GM19023 (cell line): ENCODE results near the gene TMEM72.
A peak's percentile ranks its signal among the peaks of the same experiment; 100 is the strongest.
"Not testable (repeated sequence)": the region's sequence is repeated elsewhere in the genome, so short reads cannot be mapped to it uniquely, and the experiment has no call there.

ENCODE experiments used
- ATAC-seq: cut with Tn5 transposase; IDR thresholded peaks from one replicate; pipeline ENCODE4 v1.9.1; 2021; ENCODE audit warnings: mild to moderate bottlenecking, moderate library complexity; ENCODE audit not compliant: unreplicated experiment

TMEM72 gene

DNA sequence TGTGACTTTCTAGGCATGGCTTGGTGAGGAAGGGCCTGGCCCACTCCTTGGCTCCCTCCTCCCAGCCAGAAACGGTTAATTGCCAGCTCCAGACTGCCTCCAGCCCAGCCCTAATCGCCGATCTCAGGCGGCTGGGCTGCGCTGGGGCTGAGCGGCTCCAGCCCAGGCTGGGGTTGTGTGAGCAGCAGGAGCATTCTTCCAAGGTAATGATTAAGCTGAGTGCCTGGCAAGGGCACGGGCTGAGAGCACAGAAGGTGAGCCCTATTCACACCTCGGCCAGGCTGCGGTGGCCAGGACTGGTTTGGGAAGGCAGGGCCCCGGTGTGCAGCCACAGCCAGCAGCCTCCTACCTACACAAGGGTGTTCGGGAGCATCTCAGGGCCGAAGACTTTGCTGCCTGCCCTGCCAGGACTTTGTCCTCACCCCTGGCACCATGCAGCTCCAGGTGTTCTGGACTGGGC, at the start of gene TMEM72:
TMEM72 (plus strand) TSS at position 257 of the 460 bp plus-strand sequence; CDS start at position 433, 176 bp downstream.
- no peak for ATAC-seq

GRCh38 chr10:44862006-44862751, 49.0 kb upstream of the TMEM72 start:
- ATAC-seq: no peak

- no peak for ATAC-seq
These were observed 48.2 kb upstream of the TMEM72 start for GRCh38 chr10:44862924-44863323.

GRCh38 chr10:44863344-44864047, 47.6 kb upstream of the TMEM72 start:
- no peak for ATAC-seq

GRCh38 chr10:44864051-44864450, 47.1 kb upstream of the TMEM72 start:
- ATAC-seq: no peak

DNA sequence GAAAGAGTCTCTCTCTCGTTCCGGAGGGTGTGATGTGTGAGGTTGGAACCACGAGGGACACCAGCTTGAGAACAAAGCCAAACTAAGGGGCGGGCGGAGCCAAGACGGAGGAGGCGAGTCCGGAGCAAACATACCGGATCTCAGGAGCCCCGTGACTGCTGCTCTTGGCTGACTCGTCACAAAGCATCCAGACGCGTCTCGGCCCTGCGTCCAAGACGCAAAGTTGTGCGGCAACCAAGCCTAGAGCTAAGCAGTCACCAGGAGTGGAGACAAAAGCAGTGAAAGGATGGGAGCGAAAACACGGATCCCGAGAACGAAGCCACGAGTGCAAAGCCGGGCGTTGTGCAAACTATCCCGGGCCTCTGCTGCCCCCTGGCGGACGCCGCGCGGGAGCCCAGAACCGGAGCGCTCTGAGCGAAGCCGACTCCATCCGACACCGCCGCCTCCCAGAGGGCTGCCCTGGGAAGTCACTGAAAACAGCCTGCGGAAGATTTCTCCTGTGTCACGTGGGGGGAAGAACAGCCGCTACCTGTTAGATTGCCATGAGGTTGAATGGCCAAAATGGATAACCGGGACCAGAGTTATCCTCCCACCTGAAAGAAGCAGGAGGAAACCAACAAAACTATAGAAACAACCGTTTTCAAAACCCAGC, 46.4 kb upstream of the TMEM72 start:
- peak; percentile 82 for ATAC-seq

DNA sequence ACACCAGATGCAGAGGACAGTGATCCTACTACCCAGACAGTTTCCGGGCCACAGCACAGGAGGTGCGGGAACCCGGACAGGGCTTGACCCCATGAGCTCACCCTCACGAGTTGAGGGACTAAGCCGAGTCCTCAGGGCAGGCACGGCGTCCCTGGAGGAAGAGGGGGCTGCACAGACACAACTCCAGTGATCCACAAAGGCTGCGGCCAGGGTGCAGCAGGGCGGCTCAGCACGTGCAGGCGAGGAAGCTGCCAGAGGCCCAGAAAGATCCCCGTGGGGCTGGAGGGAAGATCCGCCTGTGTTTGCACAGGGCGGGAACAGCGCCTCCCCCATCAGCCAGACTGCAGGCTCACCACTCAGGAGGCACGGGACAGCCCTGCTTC, 45.9 kb upstream of the TMEM72 start:
- no peak for ATAC-seq

GRCh38 chr10:44866367-44866766, 44.8 kb upstream of the TMEM72 start:
- ATAC-seq: not testable (repeated sequence)

DNA sequence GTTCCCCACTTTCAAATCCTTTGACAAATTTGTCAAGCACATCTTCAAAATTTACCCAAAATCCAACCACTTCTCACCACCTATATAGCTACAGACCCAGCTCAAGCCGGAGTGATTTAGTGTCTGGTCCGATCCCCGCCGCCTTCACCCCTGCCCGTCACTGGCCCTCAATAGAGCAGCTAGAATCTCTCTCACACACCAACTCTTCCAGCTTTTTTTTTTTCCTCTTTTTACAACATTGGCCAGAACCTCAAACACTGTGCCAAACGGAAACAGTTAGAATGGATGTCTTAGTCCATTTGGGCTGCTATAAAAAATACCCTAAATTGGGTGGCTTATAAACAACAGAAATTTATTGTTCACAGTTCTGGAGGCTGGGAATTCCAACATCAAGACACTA, 41.1 kb upstream of the TMEM72 start:
- no peak for ATAC-seq

- ATAC-seq: no peak
These were observed 38.0 kb upstream of the TMEM72 start for GRCh38 chr10:44873160-44873559.

DNA sequence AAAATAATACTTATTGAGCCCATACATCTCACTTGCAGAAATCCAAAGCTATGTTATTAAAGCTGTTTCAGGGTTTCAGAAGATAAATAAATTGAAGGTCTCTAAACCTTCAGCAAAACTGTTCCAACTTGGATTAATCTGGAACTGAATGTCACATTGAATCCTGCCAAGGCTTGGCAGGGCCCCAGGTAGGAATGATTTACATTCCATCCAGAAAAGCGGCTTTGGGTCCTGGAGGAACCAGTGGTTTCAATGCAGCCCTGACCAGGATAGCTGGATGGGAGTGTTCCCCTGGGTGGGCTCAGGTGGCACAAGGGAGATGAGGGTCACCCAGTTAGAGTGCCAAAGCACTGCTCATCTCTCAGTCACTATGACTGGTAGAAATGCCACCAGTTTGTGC, 37.0 kb upstream of the TMEM72 start:
- no peak for ATAC-seq

DNA sequence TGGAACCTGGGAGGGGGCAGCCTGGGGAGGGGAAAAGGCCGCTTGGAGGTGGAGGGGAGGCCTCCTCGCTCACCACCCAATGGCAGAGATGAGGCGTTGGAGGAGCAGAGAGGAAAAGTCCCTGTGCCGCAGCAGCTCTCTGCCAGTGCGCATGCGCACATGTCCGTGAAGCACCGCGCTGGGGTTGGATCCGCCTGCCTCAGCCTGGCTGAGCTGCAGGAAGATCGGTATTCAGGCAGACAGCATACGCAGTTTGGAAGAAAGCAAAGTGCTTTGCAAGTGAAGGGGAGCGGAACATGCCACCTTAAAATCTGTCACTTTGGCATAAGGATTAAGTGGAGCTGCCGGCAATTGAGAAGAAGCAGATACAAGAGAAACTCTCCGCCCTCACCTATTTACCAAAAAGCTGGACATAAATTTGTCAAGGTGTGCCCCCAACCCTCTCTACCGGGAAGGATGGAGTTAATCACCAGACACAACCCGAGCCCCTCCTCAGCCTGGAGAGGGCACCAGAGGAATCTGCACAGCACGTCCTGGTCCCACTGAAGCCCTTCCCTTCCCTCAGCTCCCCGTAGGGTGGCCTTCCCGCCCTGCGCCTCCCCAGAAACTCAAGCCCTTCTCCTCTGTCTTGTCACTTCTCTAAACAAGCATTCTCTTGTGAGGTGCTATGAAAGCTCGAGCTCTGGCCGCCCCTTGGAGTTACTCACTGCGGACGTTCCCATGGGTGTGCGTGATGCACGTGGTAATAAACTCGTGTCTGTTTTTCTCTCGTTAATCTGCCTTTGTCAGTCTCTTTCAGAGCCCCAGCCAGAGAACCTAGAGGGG, 32.2 kb upstream of the TMEM72 start:
- ATAC-seq: peak; percentile 87

- ATAC-seq: no peak
These were observed 31.6 kb upstream of the TMEM72 start for GRCh38 chr10:44879531-44879899.

- ATAC-seq: no peak
These were observed 30.9 kb upstream of the TMEM72 start for GRCh38 chr10:44880090-44880715.

DNA sequence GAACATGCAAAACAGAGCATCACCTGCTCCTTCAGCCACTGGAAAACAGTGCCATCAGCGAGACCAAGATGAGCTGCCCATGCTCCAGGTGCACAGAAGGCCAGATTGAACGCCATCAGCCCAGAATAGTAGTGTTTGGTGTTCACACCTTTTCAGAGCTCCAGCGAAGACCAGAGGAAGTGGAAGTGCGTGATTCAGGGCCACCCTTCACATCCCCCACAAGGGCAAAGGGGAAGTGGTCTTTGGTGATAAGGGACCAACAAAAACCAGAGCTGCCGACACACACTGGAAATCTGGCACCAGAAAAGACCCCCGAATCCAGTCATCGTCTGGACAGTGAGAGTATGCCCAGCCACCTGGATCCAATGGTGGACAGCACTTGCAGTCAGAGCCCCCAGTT, 29.5 kb upstream of the TMEM72 start:
- no peak for ATAC-seq

DNA sequence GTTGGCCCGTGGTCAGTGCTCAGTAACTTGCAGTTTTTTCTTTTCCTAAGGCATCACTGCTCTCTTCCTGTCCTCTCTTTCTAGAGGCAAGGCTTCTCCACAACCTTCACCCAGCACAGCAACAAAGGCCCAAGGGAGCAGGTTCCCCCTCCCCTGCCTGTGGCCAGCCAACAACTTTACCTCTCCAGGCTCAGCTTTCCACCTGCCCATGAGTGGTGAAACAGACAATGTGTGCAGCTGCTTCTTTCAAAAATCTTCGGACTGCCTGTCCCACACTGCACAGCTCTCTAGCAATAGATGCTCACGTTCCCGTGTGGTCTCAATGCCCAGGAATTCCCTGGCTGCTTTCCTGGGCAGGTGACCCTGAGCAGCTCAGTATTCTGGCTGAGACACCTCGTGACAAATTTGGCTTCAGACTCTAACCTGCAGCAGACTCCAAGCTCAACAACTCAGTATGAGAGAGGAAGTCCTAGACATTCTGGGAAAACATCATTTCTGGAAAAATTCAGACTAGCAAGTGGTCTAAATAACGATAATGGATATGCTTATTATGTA, 28.9 kb upstream of the TMEM72 start:
- no peak for ATAC-seq

- ATAC-seq: no peak
These were observed 27.4 kb upstream of the TMEM72 start for GRCh38 chr10:44883593-44884331.

- ATAC-seq: no peak
These were observed 25.4 kb upstream of the TMEM72 start for GRCh38 chr10:44885710-44886109.

- ATAC-seq: no peak
These were observed 24.2 kb upstream of the TMEM72 start for GRCh38 chr10:44886966-44887365.

DNA sequence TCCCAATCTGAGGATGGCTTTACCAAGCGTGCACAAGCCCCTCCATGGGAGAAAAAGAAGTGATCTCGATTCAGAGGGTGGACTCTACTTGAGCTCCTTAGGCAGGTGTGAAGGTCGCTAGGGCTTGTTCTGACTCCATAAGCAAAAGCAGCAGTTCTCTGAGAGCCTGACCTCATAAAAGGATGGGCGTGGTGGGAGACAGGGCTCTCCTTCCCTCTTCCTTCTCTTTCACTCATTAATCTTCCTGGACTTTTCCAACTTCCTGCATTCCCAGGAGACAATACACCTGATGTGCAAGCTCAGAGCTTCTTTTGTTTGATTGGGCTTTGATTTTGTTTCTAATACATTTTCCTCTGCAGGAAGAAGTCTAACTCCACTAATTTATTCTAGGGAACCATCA, 22.3 kb upstream of the TMEM72 start:
- no peak for ATAC-seq
